H9 (cell line): ENCODE measurements around the gene DIS3L2. TPM values are rescaled to one million over a fixed set of nuclear protein-coding genes. Genes with fewer than 3 reads are reported as not detected.

Source experiments
- DNase-seq: peaks from one replicate; pipeline ENCODE4 v3.0.0-alpha.2; 2017
- H2AFZ ChIP-seq: one replicate; pipeline ENCODE4 v1.6.1; 2013; ENCODE audit warnings: mild to moderate bottlenecking, low read length, control low read depth, moderate library complexity
- H2AK5ac ChIP-seq: 2 replicates; pipeline ENCODE4 v1.6.1; 2013; ENCODE audit warnings: low read length, control low read depth, mixed read lengths; ENCODE audit not compliant: insufficient read length
- H2BK120ac ChIP-seq: one replicate; pipeline ENCODE4 v1.6.1; 2013; ENCODE audit warnings: low read depth, mild to moderate bottlenecking, low read length, control low read depth, inconsistent platforms; ENCODE audit not compliant: poor library complexity, severe bottlenecking
- H2BK12ac ChIP-seq: 2 replicates; pipeline ENCODE4 v1.6.1; 2013; ENCODE audit warnings: low read length, control low read depth, mixed read lengths, low read depth; ENCODE audit not compliant: insufficient read length
- H2BK15ac ChIP-seq: 2 replicates; pipeline ENCODE4 v1.6.1; 2013; ENCODE audit warnings: low read depth, low read length, control low read depth
- H2BK20ac ChIP-seq: one replicate; pipeline ENCODE4 v1.6.1; 2013; ENCODE audit warnings: low read depth, mild to moderate bottlenecking, low read length, control low read depth, inconsistent platforms; ENCODE audit not compliant: poor library complexity, severe bottlenecking
- H2BK5ac ChIP-seq: 2 replicates; pipeline ENCODE4 v1.6.1; 2013; ENCODE audit warnings: low read length, control low read depth, mixed read lengths; ENCODE audit not compliant: insufficient read length
- H3K14ac ChIP-seq: 2 replicates; pipeline ENCODE4 v1.6.1; 2013; ENCODE audit warnings: low read length, control low read depth; ENCODE audit not compliant: insufficient read depth
- H3K18ac ChIP-seq: 2 replicates; pipeline ENCODE4 v1.6.1; 2013; ENCODE audit warnings: low read depth, mild to moderate bottlenecking, mixed read lengths, low read length, control low read depth; ENCODE audit not compliant: insufficient read length
- H3K23ac ChIP-seq: 2 replicates; pipeline ENCODE4 v1.6.1; 2013; ENCODE audit warnings: low read length, control low read depth, mixed read lengths, low read depth; ENCODE audit not compliant: insufficient read length
- H3K23me2 ChIP-seq: 2 replicates; pipeline ENCODE4 v1.6.1; 2013; ENCODE audit warnings: low read depth, mild to moderate bottlenecking, mixed read lengths, low read length, control low read depth; ENCODE audit not compliant: insufficient read length, poor library complexity, severe bottlenecking
- H3K27ac ChIP-seq: 2 replicates; pipeline ENCODE4 v1.5.1; 2013; ENCODE audit warnings: low read length, control low read depth, mixed read lengths, low read depth; ENCODE audit not compliant: insufficient read length
- H3K27me3 ChIP-seq: 2 replicates; pipeline ENCODE4 v1.6.1; 2013; ENCODE audit warnings: low read length, control low read depth, inconsistent platforms; ENCODE audit not compliant: insufficient read depth
- H3K4ac ChIP-seq: 2 replicates; pipeline ENCODE4 v1.6.1; 2013; ENCODE audit warnings: low read depth, mild to moderate bottlenecking, control low read depth, inconsistent platforms, low read length, moderate library complexity
- H3K4me1 ChIP-seq: 2 replicates; pipeline ENCODE4 v1.6.1; 2013; ENCODE audit warnings: low read length, control low read depth, inconsistent platforms; ENCODE audit not compliant: insufficient read depth
- H3K4me2 ChIP-seq: 2 replicates; pipeline ENCODE4 v1.6.1; 2013; ENCODE audit warnings: low read length, control low read depth, mixed read lengths; ENCODE audit not compliant: insufficient read length, insufficient read depth
- H3K56ac ChIP-seq: 2 replicates; pipeline ENCODE4 v1.6.1; 2013; ENCODE audit warnings: low read depth, mild to moderate bottlenecking, mixed read lengths, low read length, control low read depth; ENCODE audit not compliant: insufficient read length
- H3K79me1 ChIP-seq: 2 replicates; pipeline ENCODE4 v1.6.1; 2013; ENCODE audit warnings: low read depth, mild to moderate bottlenecking, moderate library complexity, low read length, control low read depth, inconsistent platforms; ENCODE audit not compliant: insufficient read depth, poor library complexity, severe bottlenecking
- H3K79me2 ChIP-seq: 2 replicates; pipeline ENCODE4 v1.6.1; 2013; ENCODE audit warnings: low read length, control low read depth, inconsistent platforms; ENCODE audit not compliant: insufficient read depth
- H3K9ac ChIP-seq: 2 replicates; pipeline ENCODE4 v1.6.1; 2013; ENCODE audit warnings: low read length, control low read depth, mixed read lengths; ENCODE audit not compliant: insufficient read length; ENCODE audit errors: extremely low read depth
- H3K9me3 ChIP-seq: one replicate; pipeline ENCODE4 v1.6.1; 2013; ENCODE audit warnings: low read depth, low read length, inconsistent platforms; ENCODE audit not compliant: control insufficient read depth
- H3T11ph ChIP-seq: one replicate; pipeline ENCODE4 v1.6.1; 2013; ENCODE audit warnings: mild to moderate bottlenecking, low read length, control low read depth, inconsistent platforms
- H4K20me1 ChIP-seq: one replicate; pipeline ENCODE4 v1.6.1; 2013; ENCODE audit not compliant: control insufficient read depth, insufficient read length, insufficient read depth
- H4K5ac ChIP-seq: 2 replicates; pipeline ENCODE4 v1.6.1; 2013; ENCODE audit warnings: low read depth, mild to moderate bottlenecking, mixed read lengths, low read length, control low read depth; ENCODE audit not compliant: insufficient read length
- H4K8ac ChIP-seq: replicated peaks from 2 replicates; pipeline ENCODE4 v1.6.1; 2013; ENCODE audit warnings: low read length, control low read depth, mixed read lengths, low read depth; ENCODE audit not compliant: insufficient read length
- H4K91ac ChIP-seq: 2 replicates; pipeline ENCODE4 v1.6.1; 2013; ENCODE audit warnings: low read depth, mild to moderate bottlenecking, moderate library complexity, mixed read lengths, low read length, control low read depth; ENCODE audit not compliant: insufficient read length
- H3K27ac Mint-ChIP-seq, 3 experiments: 2 replicates in 2 of 3; 3 replicates in 1 of 3; pipeline ENCODE4 v1.8.0; 2020 to 2021; ENCODE audit warnings: mixed read lengths in 3 of 3, mild to moderate bottlenecking in 1 of 3, moderate library complexity in 1 of 3
- H3K27me3 Mint-ChIP-seq: 2 replicates; pipeline ENCODE4 v1.8.0; 2021; ENCODE audit warnings: low read depth, mild to moderate bottlenecking, moderate library complexity, mixed read lengths
- H3K36me3 Mint-ChIP-seq, 3 experiments: 2 replicates in 2 of 3; 3 replicates in 1 of 3; pipeline ENCODE4 v1.8.0; 2020 to 2021; ENCODE audit warnings: low read depth in 3 of 3, mixed read lengths in 3 of 3; ENCODE audit not compliant: insufficient read depth in 1 of 3
- H3K4me1 Mint-ChIP-seq, 2 experiments: 2 replicates each; pipeline ENCODE4 v1.8.0; 2020; ENCODE audit warnings: mixed read lengths in 2 of 2
- H3K4me3 Mint-ChIP-seq, 2 experiments: 2 replicates in 1 of 2; 3 replicates in 1 of 2; pipeline ENCODE4 v1.8.0; 2020 to 2021; ENCODE audit warnings: mild to moderate bottlenecking in 2 of 2, mixed read lengths in 2 of 2, moderate library complexity in 1 of 2
- H3K9me3 Mint-ChIP-seq, 2 experiments: 2 replicates in 1 of 2; 3 replicates in 1 of 2; pipeline ENCODE4 v1.8.0; 2020; ENCODE audit warnings: mild to moderate bottlenecking in 2 of 2, mixed read lengths in 2 of 2, moderate library complexity in 1 of 2
- CTCF ChIP-seq: fragments of 200-600 bp; sonication (generic); conservative IDR thresholded peaks from 3 replicates; pipeline ENCODE4 v1.8.0; 2021; ENCODE audit warnings: antibody characterized with exemption, mild to moderate bottlenecking
- WGBS: extraction: QIAGEN DNeasy Blood & Tissue Kit; methylation state at CpG from one replicate; pipeline ENCODE4 v1.1.7; 2013; ENCODE audit warnings: missing lambda C conversion rate, low lambda C conversion rate, mixed read lengths; ENCODE audit not compliant: insufficient read length; ENCODE audit errors: extremely low coverage; 5-methylcytosine and 5-hydroxymethylcytosine counted together
- total RNA-seq: library from RNA; stranded (reverse); gene quantifications from 2 replicates; pipeline ENCODE4 v1.2.1, GENCODE V29; 2021

Gene DIS3L2
- total RNA-seq, 1 experiment from 2014 or later, result 28.1 TPM

DNA sequence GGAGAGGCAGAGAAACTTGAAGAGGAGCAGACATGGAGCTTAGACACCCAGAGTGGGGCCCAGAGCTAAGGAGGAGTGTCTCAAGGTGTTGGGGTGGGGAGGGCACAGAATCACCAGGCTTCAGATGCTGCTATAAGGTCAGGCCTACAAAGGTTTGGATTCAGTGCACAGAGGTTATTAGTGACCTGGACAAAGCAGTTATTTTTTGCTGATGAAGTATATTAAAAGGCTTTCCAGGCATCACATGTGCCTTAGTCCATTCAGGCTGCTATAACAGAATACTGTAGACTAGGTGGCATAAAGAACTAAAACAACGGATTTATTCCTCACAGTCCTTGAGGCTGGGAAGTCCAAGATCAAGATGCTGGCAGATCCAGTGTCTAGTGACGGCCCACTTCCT, 271.4 kb downstream of the DIS3L2 start:
- Mint-ChIP-seq H3K27ac (no peak overlapping the region), H3K36me3 (no peaks in the 10 kb centered on the region; a peak in 1 of 7 replicates), H3K4me3 (no peak overlapping the region), H3K9me3 (no peaks in the 10 kb centered on the region), H3K27me3 (no peaks in the 10 kb centered on the region), H3K4me1 (peaks cover 27 to 39% of the 10 kb centered on the region in 2 experiments)
- TF ChIP-seq CTCF, result no peak
- Histone ChIP-seq H2BK20ac (no peak overlapping the region), H2BK15ac (no peak overlapping the region), H4K8ac (no peak overlapping the region), H3K18ac (no peak overlapping the region), H3K23ac (no peak overlapping the region), H2AK5ac (no peak overlapping the region), H3K23me2 (no peaks in the 10 kb centered on the region), H3K56ac (no peak overlapping the region), H3K4me2 (no peak overlapping the region), H3K27ac (no peak overlapping the region), H4K20me1 (no peaks in the 10 kb centered on the region), H2BK120ac (no peak overlapping the region), H3K9me3 (no peaks in the 10 kb centered on the region), H4K5ac (no peak overlapping the region), H3K79me1 (no peaks in the 10 kb centered on the region), H3K14ac (no peak overlapping the region), H2BK12ac (no peak overlapping the region), H3K9ac (no peak overlapping the region), H3T11ph (no peak overlapping the region), H3K79me2 (no peaks in the 10 kb centered on the region), H2BK5ac (no peak overlapping the region), H2AFZ (no peak overlapping the region), H4K91ac (no peak overlapping the region), H3K4ac (no peak overlapping the region), H3K27me3 (no peaks in the 10 kb centered on the region), H3K4me1 (peaks cover 6% of the 10 kb centered on the region; the same call in 1 of the 2 replicates)
- DNase-seq, result no peak
- no CpG with 5 or more reads among the region's 2 CpGs for WGBS
